GM06990 (cell line): ENCODE data around the gene EPC2.
A peak's percentile ranks its signal among the peaks of the same experiment; 100 is the strongest.

Experiments
- DNase-seq: peaks from one replicate; pipeline ENCODE4 v3.0.0-alpha.2; 2011; ENCODE audit not compliant: insufficient read length; ENCODE audit errors: extremely low read depth
- H3K27me3 ChIP-seq: replicated peaks from 2 replicates; pipeline ENCODE4 v1.6.0; 2011; ENCODE audit warnings: low read length; ENCODE audit not compliant: control insufficient read depth, insufficient read depth
- H3K36me3 ChIP-seq: 2 replicates; pipeline ENCODE4 v1.5.1; 2011; ENCODE audit warnings: low read length; ENCODE audit not compliant: control insufficient read depth, insufficient read depth
- H3K4me3 ChIP-seq: replicated peaks from 2 replicates; pipeline ENCODE4 v1.5.1; 2011; ENCODE audit warnings: low read depth, mild to moderate bottlenecking, control low read depth, low read length
- CTCF ChIP-seq: IDR thresholded peaks from 2 replicates; pipeline ENCODE4 v1.5.1; 2011; ENCODE audit warnings: low read length, control low read depth, mild to moderate bottlenecking, inconsistent platforms; ENCODE audit not compliant: insufficient read depth, poor library complexity, severe bottlenecking

The EPC2 gene

GRCh38 chr2:148603562-148603920 is 41.0 kb upstream of the EPC2 start:
- TF ChIP-seq CTCF: no peak
- H3K27me3 ChIP-seq: peaks cover 2% of the 10 kb centered on the region; the same call in 1 of the 2 replicates
- DNase-seq: peak; percentile 60

DNA sequence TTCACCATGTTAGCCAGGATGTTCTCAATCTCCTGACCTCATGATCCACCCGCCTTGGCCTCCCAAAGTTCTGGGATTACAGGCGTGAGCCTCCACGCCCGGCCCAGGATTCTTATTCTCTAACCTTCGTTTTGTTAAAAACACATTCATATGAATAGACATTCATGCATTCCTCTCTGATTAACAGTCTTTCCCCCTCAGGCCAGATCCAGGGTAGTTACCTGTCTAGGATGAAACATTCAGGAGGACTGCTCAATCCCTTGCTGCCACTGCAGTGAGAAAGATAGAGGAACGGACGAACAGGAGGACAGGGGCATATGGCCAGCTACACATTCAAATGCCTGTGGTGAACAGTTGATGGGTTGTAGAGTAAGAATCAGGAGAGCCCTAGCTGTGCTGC is 39.6 kb upstream of the EPC2 start:
- H3K4me3 ChIP-seq: no peak overlapping the region
- H3K27me3 ChIP-seq: peaks cover under 1% of the 10 kb centered on the region; the same call in 1 of the 2 replicates
- no peak for TF ChIP-seq CTCF
- H3K36me3 ChIP-seq: no peaks in the 10 kb centered on the region
- DNase-seq: no peak

More at GRCh38 chr2:148603562-148603920, 41.0 kb upstream of the EPC2 start:
- H3K36me3 ChIP-seq: no peaks in the 10 kb centered on the region
- H3K4me3 ChIP-seq: no peak overlapping the region; the same call in 1 of the 2 replicates

DNA sequence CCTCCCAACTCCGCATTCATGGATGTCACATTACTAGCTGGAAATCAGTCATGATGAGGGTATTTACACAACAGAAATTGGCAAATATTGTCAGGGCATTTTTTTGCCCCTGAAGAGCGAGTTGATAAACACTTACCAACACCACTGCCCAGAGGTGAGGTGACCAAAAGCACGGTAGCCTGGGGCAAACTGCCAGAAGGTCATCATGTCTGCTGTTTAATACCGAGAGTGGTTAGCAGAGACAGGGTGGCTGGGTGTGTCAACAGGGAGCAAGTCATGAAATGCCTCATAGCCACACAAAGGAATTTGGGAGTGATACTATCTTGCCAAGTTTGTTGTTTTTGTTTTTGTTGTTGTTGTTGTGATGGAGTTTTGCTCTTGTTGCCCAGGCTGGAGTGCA is 37.0 kb upstream of the EPC2 start:
- TF ChIP-seq CTCF: no peak
- Histone ChIP-seq H3K36me3 (no peaks in the 10 kb centered on the region), H3K4me3 (no peak overlapping the region), H3K27me3 (no peaks in the 10 kb centered on the region)
- no peak for DNase-seq

GRCh38 chr2:148613231-148614013 is 31.1 kb upstream of the EPC2 start:
- H3K36me3 ChIP-seq: no peaks in the 10 kb centered on the region
- TF ChIP-seq CTCF: no peak
- DNase-seq: no peak
- H3K4me3 ChIP-seq: no peak overlapping the region
- no peaks in the 10 kb centered on the region for H3K27me3 ChIP-seq

- TF ChIP-seq CTCF: no peak
- DNase-seq: no peak
- no peak overlapping the region for H3K4me3 ChIP-seq
- no peaks in the 10 kb centered on the region for H3K27me3 ChIP-seq
- H3K36me3 ChIP-seq: no peaks in the 10 kb centered on the region
Measured at GRCh38 chr2:148614014-148614321, 30.6 kb upstream of the EPC2 start.
